ENCODE results near the gene ZNF143.

DNA sequence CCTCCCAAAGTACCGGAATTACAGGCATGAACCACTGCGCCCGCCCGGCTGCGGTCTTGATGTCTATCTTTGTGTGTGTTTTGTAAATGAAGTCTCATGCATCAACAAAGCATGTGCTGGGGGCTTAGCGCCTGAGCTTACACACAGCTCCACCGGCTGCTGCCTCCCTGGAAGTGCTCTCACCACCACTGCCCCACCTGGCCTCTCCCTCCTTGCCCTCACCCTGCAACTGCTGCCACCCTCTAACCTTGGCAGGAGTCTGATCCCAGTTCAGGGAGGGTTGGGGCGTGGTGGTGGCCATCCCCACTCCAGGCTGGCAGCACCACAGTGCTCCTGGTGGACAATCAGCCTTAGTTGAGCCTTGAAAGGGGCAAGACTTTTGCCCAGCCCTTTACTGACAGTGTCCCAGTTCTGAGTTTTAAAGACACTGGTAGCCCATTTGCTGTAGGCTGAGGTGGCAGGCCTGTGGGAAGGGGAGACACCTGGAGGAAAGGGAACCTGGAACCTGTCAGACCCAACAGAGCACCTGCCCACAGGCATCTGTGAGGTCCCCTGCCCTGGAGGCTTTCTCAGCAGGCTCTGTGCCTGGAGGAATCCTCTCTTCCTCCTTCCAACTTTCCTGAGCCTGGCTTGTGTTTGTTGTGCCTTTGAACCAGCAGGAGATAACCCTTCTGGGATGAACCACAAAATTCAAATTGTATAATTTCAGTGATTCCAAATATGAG lies 70.3 kb downstream of the ZNF143 start:
- TF ChIP-seq POLR2A (IDR thresholded peaks at IDR 0.05) (no peak), POLR2AphosphoS5 (IDR thresholded peaks at IDR 0.05) (peak in 2 of 3 donors; percentile 13 to 20)
- TF ChIP-seq, protein P1, sequence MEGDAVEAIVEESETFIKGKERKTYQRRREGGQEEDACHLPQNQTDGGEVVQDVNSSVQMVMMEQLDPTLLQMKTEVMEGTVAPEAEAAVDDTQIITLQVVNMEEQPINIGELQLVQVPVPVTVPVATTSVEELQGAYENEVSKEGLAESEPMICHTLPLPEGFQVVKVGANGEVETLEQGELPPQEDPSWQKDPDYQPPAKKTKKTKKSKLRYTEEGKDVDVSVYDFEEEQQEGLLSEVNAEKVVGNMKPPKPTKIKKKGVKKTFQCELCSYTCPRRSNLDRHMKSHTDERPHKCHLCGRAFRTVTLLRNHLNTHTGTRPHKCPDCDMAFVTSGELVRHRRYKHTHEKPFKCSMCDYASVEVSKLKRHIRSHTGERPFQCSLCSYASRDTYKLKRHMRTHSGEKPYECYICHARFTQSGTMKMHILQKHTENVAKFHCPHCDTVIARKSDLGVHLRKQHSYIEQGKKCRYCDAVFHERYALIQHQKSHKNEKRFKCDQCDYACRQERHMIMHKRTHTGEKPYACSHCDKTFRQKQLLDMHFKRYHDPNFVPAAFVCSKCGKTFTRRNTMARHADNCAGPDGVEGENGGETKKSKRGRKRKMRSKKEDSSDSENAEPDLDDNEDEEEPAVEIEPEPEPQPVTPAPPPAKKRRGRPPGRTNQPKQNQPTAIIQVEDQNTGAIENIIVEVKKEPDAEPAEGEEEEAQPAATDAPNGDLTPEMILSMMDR (IDR thresholded peaks at IDR 0.05 in 8 of 11, conservative IDR thresholded peaks at IDR 0.05 in 3 of 11) = no peak
